Fibroblast of upper back skin (primary cell): ENCODE data around the gene CFAP300.
A peak's percentile ranks its signal among the peaks of the same experiment; 100 is the strongest.

ENCODE experiments used
- DNase-seq: peaks from one replicate; pipeline ENCODE4 v3.0.0-alpha.2; 2013

The CFAP300 gene

GRCh38 chr11:102047305-102047924 is at the start of gene CFAP300:
CFAP300 (plus strand) TSS chr11:102047437; CDS start chr11:102047471, 34 bp downstream.
- peak; percentile 85 for DNase-seq

- DNase-seq = no peak
Measured at GRCh38 chr11:102001657-102002338, 45.4 kb upstream of the CFAP300 start.

GRCh38 chr11:102004220-102004619 is 43.0 kb upstream of the CFAP300 start:
- no peak for DNase-seq

DNA sequence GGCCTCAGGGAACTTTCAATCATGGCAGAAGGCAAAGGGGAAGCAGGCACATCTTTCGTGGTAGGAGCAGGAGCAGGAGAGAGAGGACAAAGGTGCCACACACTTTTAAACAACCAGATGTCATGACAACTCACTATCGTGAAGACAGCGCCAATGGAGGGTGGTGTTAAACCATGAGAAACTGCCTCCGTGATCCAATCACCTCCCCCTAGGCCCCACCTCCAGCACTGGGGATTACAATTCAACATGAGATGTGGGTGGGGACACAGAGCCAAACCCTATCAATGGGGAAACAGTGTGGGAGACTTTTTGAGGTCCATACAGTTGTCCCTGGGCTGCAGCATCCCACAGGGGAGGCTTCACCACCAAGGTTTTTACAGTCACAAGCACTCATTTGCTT is 41.9 kb upstream of the CFAP300 start:
- no peak for DNase-seq

- DNase-seq = no peak
Measured at GRCh38 chr11:102006835-102007566, 40.2 kb upstream of the CFAP300 start.

DNA sequence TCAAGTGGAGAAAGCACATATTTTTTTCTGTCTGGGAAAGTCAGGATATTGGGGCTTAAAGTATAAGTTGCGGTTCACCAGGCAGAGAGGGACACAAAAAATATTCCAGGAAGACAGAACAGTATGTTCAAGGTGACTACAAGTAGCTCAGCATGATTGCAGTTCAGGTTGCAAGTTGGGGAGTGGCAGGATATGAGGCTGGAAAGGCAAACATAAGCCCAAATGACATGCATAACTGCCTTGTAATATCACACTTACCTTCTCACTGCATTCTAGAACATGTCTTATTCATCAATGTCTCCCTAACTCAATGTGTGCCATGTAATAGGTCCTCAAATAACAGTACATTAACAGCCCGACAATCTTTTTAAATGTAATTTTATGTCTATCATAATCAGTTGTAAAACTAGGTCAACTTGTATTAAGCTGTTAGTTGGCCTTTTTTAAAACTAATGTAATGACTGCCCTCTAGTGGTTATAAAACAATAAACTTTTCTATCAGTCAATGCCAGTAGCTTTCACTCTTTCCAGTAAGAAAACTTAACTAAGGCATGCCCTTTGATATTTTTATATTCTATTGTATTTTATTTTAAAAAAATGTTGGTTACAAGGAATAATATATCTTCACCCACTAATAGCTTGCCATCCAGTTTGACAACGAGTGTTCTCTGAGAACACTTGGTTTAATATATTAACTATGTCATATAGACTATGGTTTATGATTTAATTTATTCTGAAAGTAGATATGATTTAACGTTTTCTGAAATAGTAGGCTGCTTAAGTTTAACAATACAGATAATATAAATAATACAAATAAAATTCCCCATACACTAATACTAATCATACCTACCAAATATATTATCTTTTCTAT is 39.4 kb upstream of the CFAP300 start:
- DNase-seq = peak; percentile 55

- peak; percentile 96 for DNase-seq
Measured at GRCh38 chr11:102010776-102011494, 36.3 kb upstream of the CFAP300 start.

GRCh38 chr11:102012946-102013345 is 34.3 kb upstream of the CFAP300 start:
- DNase-seq = no peak

DNA sequence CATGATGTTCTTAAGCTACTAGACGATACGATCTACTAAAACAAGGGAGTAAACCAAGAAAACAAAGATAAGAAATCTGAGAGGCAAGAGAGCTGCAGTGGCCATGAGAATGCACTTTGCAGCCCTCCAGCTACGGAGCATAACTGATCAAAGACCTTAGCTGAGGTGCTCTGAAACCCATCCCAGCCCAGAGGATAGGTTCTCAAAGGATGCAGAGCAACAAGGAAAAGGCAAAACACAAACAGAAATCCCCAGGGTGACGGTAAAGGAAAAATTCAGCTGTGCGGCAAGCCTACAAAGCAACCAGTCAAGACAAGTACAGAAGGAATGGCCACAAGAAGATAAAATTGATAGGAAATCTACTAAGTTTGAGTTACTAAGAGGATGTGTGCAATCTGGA is 32.5 kb upstream of the CFAP300 start:
- DNase-seq = no peak

- DNase-seq = peak; percentile 21
Measured at GRCh38 chr11:102017026-102017425, 30.2 kb upstream of the CFAP300 start.

GRCh38 chr11:102026217-102026616 is 21.0 kb upstream of the CFAP300 start:
- no peak for DNase-seq

- DNase-seq = no peak
Measured at GRCh38 chr11:102026959-102027358, 20.3 kb upstream of the CFAP300 start.

GRCh38 chr11:102036757-102037156 is 10.5 kb upstream of the CFAP300 start:
- no peak for DNase-seq

- no peak for DNase-seq
Measured at GRCh38 chr11:102046841-102047240, 396 bp upstream of the CFAP300 start.

DNA sequence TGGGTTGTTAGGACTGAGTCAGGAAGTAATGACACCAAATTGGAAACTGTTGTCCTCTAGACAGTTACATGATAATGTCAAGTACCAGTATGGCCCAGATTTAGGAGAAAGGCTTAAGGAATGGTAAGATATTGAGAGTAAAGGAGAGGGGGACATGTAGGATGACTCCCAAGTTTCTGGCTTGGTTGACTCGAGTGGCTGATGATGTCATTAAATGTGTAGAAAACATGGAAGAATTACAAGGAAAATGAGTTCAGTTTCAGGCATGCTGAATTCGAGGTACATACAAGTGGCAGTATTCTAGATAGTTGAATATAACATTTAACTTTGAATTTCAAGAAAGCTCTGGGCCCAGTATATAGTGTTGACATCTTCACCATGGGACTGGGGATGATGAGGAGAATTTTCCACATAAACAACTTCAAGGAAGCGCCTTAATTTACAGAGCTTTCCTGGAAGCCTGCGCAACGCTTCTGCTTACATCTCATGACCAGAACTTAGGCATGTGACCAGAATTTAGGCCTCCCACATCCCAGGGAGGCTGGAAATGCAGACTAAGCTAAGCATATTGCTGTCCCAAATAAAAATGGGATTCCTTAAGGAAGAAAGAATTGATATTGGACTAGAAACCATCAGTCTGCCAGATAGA is 3.8 kb downstream of the CFAP300 start:
- DNase-seq = no peak

- DNase-seq = peak; percentile 13
Measured at GRCh38 chr11:102061276-102061675, 14.0 kb downstream of the CFAP300 start.

DNA sequence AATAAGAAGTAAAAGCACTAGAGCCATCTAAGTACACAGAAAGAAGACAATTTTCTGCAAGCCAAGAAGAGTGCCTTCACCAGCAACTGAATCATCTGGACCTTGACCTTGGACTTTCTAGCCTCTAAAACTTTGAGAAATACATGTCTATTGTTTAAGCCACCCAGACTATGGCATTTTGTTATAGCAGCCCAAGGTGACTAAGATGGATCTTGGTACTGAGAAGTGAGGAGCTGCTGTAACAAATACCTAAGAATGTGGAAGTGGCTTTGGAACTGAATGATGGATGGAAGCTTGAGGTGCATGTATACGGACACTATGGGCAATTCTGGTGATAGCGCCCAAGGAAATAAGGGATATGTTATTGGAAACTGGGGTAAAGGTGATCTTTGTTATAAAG is 14.9 kb downstream of the CFAP300 start:
- DNase-seq = no peak

GRCh38 chr11:102064316-102064715 is 17.1 kb downstream of the CFAP300 start:
- DNase-seq = no peak

DNA sequence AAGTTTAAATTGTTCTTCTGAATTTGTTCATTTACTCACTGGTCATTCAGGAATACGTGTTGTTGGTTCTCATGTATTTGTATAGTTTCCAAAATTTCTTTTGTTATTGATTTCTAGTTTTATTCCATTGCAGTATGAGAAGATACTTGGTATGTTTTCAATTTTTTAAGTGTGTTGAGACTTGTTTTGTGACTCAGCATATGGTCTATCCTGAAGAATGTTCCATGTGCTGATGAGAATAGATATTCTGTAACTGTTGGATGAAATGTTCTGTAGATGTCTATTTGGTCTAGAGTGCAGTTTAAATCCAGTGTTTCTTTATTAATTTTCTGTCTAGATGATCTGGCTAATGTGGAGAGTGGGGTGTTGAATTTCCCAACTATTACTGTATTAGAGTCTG is 23.5 kb downstream of the CFAP300 start:
- no peak for DNase-seq

- DNase-seq = no peak
Measured at GRCh38 chr11:102071497-102072472, 24.5 kb downstream of the CFAP300 start.

- DNase-seq = no peak
Measured at GRCh38 chr11:102073253-102073652, 26.0 kb downstream of the CFAP300 start.
